ACC112 (cell line): ENCODE measurements around the gene IDH1.

ENCODE experiments used
- H2AFZ ChIP-seq: fragments of 200-600 bp; sonication (generic); one replicate; pipeline ENCODE4 v1.6.0; 2017; ENCODE audit warnings: antibody characterized with exemption, low read length; ENCODE audit not compliant: unreplicated experiment
- H3K27ac ChIP-seq: fragments of 200-600 bp; sonication (generic); 2 replicates; pipeline ENCODE4 v1.5.1; 2014; ENCODE audit warnings: low read depth, mild to moderate bottlenecking, antibody characterized with exemption, low read length, moderate library complexity
- H3K27me3 ChIP-seq: fragments of 200-600 bp; sonication (generic); 2 replicates; pipeline ENCODE4 v1.6.1; 2014; ENCODE audit warnings: mild to moderate bottlenecking, antibody characterized with exemption, low read length, moderate library complexity, mixed read lengths; ENCODE audit not compliant: insufficient read depth
- H3K36me3 ChIP-seq: fragments of 200-600 bp; sonication (generic); 2 replicates; pipeline ENCODE4 v1.6.1; 2016; ENCODE audit warnings: mild to moderate bottlenecking, antibody characterized with exemption, low read length, moderate library complexity, mixed read lengths; ENCODE audit not compliant: insufficient read depth
- H3K4me1 ChIP-seq: fragments of 200-600 bp; sonication (generic); one replicate; pipeline ENCODE4 v1.6.1; 2016; ENCODE audit warnings: low read length, mixed read lengths; ENCODE audit not compliant: insufficient read depth, unreplicated experiment, control insufficient read depth
- H3K4me3 ChIP-seq: fragments of 200-600 bp; sonication (generic); 2 replicates; pipeline ENCODE4 v1.5.1; 2014; ENCODE audit warnings: mild to moderate bottlenecking, low read depth, low read length
- H3K79me2 ChIP-seq: fragments of 200-600 bp; sonication (generic); one replicate; pipeline ENCODE4 v1.6.0; 2016; ENCODE audit warnings: low read length; ENCODE audit not compliant: control insufficient read depth, unreplicated experiment, insufficient read depth

Gene IDH1

DNA sequence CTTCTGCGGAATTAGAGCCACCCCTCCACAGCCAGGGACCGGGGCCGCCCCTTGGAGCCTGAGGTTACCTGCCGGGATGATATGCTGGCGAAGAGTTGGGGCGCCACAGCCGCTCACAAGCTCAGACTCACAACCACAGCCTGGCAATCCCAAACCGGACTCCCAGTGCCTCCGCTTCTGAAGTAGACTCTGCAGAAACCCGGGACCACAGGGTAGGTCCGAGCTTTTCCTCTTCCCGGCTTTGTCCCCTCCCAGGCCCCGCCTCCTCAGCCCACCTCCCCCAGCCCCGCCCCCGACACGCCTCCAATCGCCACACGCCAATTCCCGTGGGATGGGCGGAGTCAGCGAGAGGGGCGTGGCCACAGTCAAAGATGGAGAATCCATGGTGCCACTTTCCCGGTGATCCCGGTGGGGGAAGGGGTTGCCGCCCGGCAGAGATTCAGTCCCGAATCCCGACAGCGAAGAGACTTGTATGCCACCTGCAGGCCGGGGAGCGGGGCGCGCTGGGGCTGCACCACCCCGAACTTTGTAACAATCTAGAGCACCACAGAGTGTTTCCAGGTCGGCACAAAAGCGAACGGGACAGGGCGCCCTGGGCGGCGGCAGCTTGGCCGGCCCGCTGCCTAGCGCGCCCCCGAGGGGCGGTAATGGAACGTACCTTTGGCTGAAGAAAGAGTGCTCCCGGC is at the start of gene IDH1:
TSS of gene IDH1 (minus strand) at position 201 of the 686 bp plus-strand sequence. CDS start 3,520 bp downstream, outside the sequence.
- H3K27me3 ChIP-seq: no peaks in the 10 kb centered on the region
- H3K4me3 ChIP-seq: peak within 1 kb of the TSS; percentile 96
- peak within 1 kb of the TSS; percentile 38; the same call in 1 of the 2 replicates for H3K27ac ChIP-seq
- no peaks in the 10 kb centered on the region for H3K36me3 ChIP-seq
- H3K79me2 ChIP-seq: peaks cover 2% of the 10 kb centered on the region
- H2AFZ ChIP-seq: peak within 1 kb of the TSS; percentile 95
- peaks cover 28% of the 10 kb centered on the region for H3K4me1 ChIP-seq

DNA sequence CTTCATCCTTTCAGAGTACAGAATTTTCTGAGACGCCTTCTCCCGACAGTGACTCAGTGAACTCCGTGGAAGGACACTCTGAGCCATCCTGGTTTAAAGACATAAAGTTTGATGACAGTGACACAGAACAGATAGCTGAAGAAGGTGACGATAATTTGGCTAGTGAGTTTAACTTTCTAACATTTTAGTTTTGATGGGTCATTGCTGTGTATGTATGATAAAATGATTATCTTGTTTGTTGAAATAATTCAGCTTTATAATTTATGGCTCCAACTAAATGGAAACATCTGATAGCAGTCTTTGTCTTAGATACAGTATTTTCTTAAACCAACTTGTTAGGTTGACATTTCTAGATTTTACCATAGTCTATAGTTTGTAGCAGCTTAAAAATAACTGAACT is 49.3 kb upstream of the IDH1 start:
- H3K4me3 ChIP-seq: no peak overlapping the region
- no peaks in the 10 kb centered on the region for H3K27me3 ChIP-seq
- peaks cover 30% of the 10 kb centered on the region for H3K36me3 ChIP-seq
- H3K79me2 ChIP-seq: no peaks in the 10 kb centered on the region
- H3K27ac ChIP-seq: no peak overlapping the region
- H2AFZ ChIP-seq: no peak overlapping the region
- H3K4me1 ChIP-seq: no peaks in the 10 kb centered on the region

DNA sequence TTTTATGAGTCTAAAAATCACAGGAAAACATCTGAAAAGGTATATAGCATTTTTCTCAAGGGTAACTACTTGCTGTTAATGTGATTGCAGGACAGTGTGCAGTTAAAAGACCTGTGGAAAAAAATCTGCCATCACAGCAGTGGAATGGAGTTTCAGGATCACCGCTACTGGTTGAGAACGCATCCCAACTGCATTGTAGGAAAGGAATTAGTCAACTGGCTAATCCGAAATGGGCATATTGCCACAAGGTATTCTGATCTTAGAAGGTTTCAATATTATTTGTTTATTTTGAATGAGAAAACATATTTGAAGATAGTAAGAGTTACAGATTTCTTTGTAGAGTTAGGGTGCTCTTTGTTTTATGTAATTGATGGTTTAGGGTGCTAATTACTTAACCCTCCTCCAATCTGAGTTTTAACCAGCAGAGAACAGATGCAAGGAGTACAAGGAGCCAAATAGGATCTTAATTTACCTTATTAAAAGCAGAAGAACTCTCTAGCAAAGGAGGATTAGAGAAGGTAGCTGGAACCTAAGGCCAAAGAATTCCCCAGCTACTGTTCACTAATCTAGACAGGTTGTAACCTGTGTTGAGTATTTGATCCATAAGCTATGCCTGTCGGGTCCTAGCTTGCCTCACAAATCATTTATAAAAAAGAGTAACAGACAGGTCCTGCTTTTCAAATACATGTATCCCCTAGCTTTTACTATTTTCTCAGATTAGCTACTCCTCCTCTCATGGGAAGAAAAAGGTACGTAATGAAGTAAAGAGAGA is 46.2 kb upstream of the IDH1 start:
- Histone ChIP-seq H3K4me3 (no peak overlapping the region), H3K79me2 (peaks cover 4% of the 10 kb centered on the region), H3K27me3 (no peaks in the 10 kb centered on the region), H3K36me3 (peaks cover 37% of the 10 kb centered on the region), H2AFZ (no peak overlapping the region), H3K4me1 (no peaks in the 10 kb centered on the region), H3K27ac (no peak overlapping the region)

DNA sequence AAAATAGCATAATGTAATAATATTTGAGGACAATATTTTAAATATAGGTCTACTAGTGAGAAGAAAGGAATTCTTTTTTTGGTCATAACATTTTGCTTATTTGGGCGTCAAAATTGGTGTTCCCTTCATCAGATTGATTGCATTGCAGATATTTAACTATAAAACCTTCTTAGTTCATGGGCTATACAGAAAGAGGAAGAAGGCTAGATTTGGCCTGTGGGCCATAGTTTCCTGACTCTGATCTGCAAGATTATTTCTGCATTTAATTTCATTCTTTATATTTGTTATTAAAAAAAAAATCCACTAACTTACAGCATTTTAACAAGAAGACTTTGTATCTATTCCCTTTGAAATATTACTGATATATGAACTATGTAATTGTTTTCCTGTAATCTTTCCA is 43.1 kb upstream of the IDH1 start:
- Histone ChIP-seq H3K36me3 (peaks cover 48% of the 10 kb centered on the region), H3K4me3 (no peak overlapping the region), H3K27ac (no peak overlapping the region), H2AFZ (no peak overlapping the region), H3K4me1 (no peaks in the 10 kb centered on the region), H3K79me2 (peaks cover 4% of the 10 kb centered on the region), H3K27me3 (no peaks in the 10 kb centered on the region)

DNA sequence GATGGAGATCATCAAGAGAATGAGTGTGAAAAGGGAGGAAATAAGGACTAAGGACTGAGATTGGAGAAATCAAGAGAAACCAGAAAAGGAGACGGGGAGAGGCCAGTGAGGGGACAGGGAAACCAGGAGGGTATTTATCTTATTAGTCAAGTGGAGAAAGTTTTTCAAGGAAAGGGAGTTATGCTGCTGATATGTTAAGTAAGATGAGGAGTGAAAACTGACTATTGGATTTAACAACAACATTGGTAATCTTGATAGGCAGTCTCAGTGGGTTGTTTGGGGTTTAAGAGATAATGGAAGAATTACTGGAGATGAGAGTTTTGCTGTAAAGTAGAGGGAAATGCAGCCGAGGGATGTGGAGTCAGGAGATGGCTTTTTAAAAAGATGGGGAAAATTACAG is 41.7 kb upstream of the IDH1 start:
- no peak overlapping the region for H3K27ac ChIP-seq
- no peaks in the 10 kb centered on the region for H3K27me3 ChIP-seq
- H3K4me1 ChIP-seq: no peaks in the 10 kb centered on the region
- H3K79me2 ChIP-seq: peaks cover 4% of the 10 kb centered on the region
- no peak overlapping the region for H2AFZ ChIP-seq
- peaks cover 45% of the 10 kb centered on the region for H3K36me3 ChIP-seq
- H3K4me3 ChIP-seq: no peak overlapping the region

- H3K27me3 ChIP-seq: no peaks in the 10 kb centered on the region
- no peak overlapping the region for H2AFZ ChIP-seq
- peaks cover 4% of the 10 kb centered on the region for H3K79me2 ChIP-seq
- H3K36me3 ChIP-seq: peaks cover 43% of the 10 kb centered on the region
- H3K27ac ChIP-seq: no peak overlapping the region
- H3K4me1 ChIP-seq: no peaks in the 10 kb centered on the region
- no peak overlapping the region for H3K4me3 ChIP-seq
These were observed 41.0 kb upstream of the IDH1 start for GRCh38 chr2:208295834-208296233.

- H2AFZ ChIP-seq: no peak overlapping the region
- no peaks in the 10 kb centered on the region for H3K27me3 ChIP-seq
- no peaks in the 10 kb centered on the region for H3K4me1 ChIP-seq
- H3K27ac ChIP-seq: no peak overlapping the region
- H3K79me2 ChIP-seq: peaks cover 4% of the 10 kb centered on the region
- peaks cover 46% of the 10 kb centered on the region for H3K36me3 ChIP-seq
- H3K4me3 ChIP-seq: no peak overlapping the region
These were observed 39.7 kb upstream of the IDH1 start for GRCh38 chr2:208294482-208295024.

DNA sequence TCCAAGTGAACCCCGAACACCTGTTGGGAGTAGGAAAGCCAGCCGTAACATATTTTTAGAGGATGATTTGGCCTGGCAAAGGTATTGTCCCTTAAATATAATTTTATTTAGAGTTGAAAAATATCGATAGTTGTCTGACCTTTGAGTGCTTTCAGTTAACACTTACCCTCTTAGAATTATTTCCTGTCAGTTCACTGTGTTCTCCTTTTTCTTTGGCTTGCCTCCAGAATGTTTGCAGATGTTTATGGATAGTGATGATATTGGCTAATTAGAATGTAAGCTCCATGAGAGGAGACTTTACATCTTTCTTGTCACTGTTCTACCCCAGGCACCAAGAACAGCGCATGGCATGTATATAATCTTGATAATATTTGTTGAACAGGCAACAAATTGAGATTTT is 31.0 kb upstream of the IDH1 start:
- Histone ChIP-seq H3K79me2 (no peaks in the 10 kb centered on the region), H2AFZ (no peak overlapping the region), H3K4me1 (peaks cover under 1% of the 10 kb centered on the region), H3K36me3 (peaks cover 32% of the 10 kb centered on the region), H3K27ac (no peak overlapping the region), H3K4me3 (no peak overlapping the region), H3K27me3 (no peaks in the 10 kb centered on the region)

DNA sequence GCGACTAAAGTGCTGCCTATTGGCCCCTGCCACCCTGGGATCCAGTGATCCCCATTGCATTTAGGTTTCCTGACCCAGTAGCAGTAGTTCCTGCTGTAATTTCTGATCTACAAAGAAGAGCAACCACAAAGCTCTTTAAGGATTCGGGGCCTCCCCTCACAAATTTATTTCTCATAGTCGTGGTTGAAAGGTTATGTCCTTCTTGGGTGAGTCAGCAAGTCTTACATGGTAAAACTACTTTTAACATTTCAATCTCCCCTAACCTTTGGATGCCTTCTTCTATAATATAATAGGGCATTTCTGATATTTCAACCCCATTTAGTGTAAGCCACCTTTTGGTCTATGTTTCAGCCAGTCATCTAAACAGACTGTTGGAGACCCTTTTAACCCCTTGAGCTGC is 26.1 kb upstream of the IDH1 start:
- Histone ChIP-seq H3K27me3 (no peaks in the 10 kb centered on the region), H3K4me1 (peaks cover 6% of the 10 kb centered on the region), H3K27ac (no peak overlapping the region), H3K4me3 (no peak overlapping the region), H3K79me2 (peaks cover 10% of the 10 kb centered on the region), H3K36me3 (peaks cover 53% of the 10 kb centered on the region), H2AFZ (no peak overlapping the region)

GRCh38 chr2:208280234-208280633 is 25.4 kb upstream of the IDH1 start:
- Histone ChIP-seq H3K4me1 (peaks cover 6% of the 10 kb centered on the region), H2AFZ (no peak overlapping the region), H3K36me3 (peaks cover 60% of the 10 kb centered on the region), H3K27me3 (no peaks in the 10 kb centered on the region), H3K4me3 (no peak overlapping the region), H3K27ac (no peak overlapping the region), H3K79me2 (peaks cover 10% of the 10 kb centered on the region)

DNA sequence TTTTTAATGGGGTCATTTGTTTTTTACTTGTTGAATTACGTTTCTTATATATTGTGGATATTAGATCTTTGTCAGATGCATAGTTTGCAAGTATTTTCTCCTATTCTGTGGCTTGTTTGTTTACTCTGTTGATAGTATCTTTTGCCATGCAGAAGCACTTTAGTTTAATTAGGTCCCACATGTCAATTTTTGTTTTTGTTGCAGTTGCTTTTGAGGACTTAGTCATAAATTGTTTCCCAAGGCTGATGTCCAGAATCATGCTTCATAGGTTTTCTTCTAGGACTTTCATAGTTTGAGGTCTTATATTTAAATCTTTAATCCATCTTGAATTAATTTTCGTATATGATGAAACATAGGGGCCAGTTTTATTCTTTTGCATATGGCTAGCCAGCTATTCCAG is 24.4 kb upstream of the IDH1 start:
- H3K27me3 ChIP-seq: no peaks in the 10 kb centered on the region
- H3K36me3 ChIP-seq: peaks cover 64% of the 10 kb centered on the region
- peaks cover 10% of the 10 kb centered on the region for H3K79me2 ChIP-seq
- H3K4me3 ChIP-seq: no peak overlapping the region
- no peak overlapping the region for H3K27ac ChIP-seq
- H3K4me1 ChIP-seq: peaks cover 6% of the 10 kb centered on the region
- H2AFZ ChIP-seq: no peak overlapping the region
